ENCODE results near the gene SLC35E3. TPM values are rescaled to one million over a fixed set of nuclear protein-coding genes. Genes with fewer than 3 reads are reported as not detected.

The SLC35E3 gene
- 10 to 100 TPM in 2 of 5 donors, 1 to 10 TPM in 3; 6.4 to 10.8 (median 9.7) TPM for total RNA-seq
- total RNA-seq (2013) = 8.6 TPM
- total RNA-seq = 2.8 to 37.9 (median 13.1) reads per million in 29 experiments

DNA sequence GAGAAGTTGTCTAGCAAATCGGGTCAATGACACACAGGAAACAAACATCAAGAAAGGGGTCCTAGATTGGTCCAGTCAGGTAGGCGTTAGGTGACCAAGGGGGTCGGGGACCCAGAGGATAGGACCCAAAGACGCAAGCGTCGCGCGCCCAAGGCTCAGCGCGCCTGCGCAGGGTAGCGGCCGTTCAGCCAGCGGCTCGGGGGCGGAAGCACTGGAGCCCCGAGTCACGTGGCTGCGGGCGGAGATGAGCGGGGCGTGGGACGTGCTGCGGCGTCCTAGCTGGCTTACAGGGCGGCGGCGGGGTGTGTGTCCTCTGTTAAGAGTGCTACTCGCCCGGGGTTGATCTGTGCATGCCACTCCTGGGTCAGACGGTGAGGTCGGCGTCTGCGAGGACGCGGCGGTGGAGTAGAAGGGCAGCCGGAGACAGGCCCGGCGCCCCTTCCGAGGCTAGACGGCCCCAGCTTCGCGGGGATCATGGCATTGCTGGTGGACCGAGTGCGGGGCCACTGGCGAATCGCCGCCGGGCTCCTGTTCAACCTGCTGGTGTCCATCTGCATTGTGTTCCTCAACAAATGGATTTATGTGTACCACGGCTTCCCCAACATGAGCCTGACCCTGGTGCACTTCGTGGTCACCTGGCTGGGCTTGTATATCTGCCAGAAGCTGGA lies at the start of gene SLC35E3:
Gene SLC35E3 (plus strand): TSS at position 273 of the 668 bp plus-strand sequence. CDS start 202 bp downstream, at position 475.
- H3K4me3 Mint-ChIP-seq = peak within 1 kb of the TSS; percentile 96 to 99 (median 96)
- H3K27me3 Mint-ChIP-seq = no peaks in the 10 kb centered on the region
- Histone ChIP-seq H3K9me3 (no peaks in the 10 kb centered on the region), H3K36me3 (ENCODE audit: control insufficient read depth in 2 of 2, extremely low read depth in 1 of 2, insufficient read depth in 1 of 2, low read length in 1 of 2) (peaks cover 0 to 14% of the 10 kb centered on the region in 2 donors), H3K27me3 (replicated peaks in 1 of 2; ENCODE audit: control insufficient read depth in 2 of 2, extremely low read depth in 1 of 2, insufficient read depth in 2 of 2, low read length in 1 of 2) (no peaks in the 10 kb centered on the region), H3K27ac (ENCODE audit: low read length) (peak within 1 kb of the TSS; percentile 81), H3K4me3 (ENCODE audit: control insufficient read depth in 1 of 2, extremely low read depth in 1 of 2, low read length in 1 of 2) (peak within 1 kb of the TSS; percentile 87 to 99), H3K4me1 (ENCODE audit: control insufficient read depth in 1 of 2, extremely low read depth in 1 of 2, insufficient read depth in 2 of 2, low read length in 2 of 2) (peaks cover 15 to 18% of the 10 kb centered on the region in 2 experiments)
- CTCF ChIA-PET = interaction anchor here (0.5 to 2.9 kb wide), 6 partner anchors 62 to 389 kb away, joined by 3 to 25 read pairs (median 3); partner anchors contain the start of gene MDM2 (in 2 of the 2)
- no peaks in the 10 kb centered on the region for H3K9me3 Mint-ChIP-seq
- H3K36me3 Mint-ChIP-seq = peaks cover 11% of the 10 kb centered on the region
- peak; percentile 99 for ATAC-seq (replicated peaks in 1 of 4)
- H3K27ac Mint-ChIP-seq = peak within 1 kb of the TSS; percentile 87 to 91
- H3K4me1 Mint-ChIP-seq = peaks cover 42 to 54% (median 43%) of the 10 kb centered on the region in 3 donors
- POLR2A ChIA-PET = interaction anchor here (0.9 to 2.4 kb wide), 4 partner anchors 10 to 66 kb away, joined by 3 to 11 read pairs (median 7); partner anchors contain the start of gene MDM2 (in 2 of the 2)
- whole genome bisulfite sequencing (ENCODE audit: insufficient coverage) = under 1% methylated on average over 52 of the region's 52 CpGs
- DNase-seq = peak; percentile 79 to 95 (median 89)

DNA sequence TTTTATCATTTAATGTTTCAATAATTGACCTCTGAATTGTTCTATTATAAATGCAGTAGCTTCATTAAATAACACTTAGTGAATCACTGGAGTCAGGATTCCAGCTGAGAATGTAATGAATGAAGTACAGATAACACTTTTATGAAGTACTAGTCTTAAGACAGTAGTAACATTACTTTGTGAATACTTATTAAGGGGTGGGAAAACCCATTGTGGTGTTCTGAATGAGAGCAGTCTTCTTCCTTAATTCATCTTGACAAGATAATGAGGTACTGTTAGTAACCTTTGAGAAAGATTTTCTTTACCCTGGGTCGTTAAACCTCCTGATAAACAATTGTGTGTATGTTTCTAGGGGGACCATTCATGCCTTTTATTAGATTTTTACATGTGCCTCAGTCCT lies 46.5 kb upstream of the SLC35E3 start:
- POLR2A ChIA-PET = no interaction called here
- H3K27me3 Mint-ChIP-seq = no peaks in the 10 kb centered on the region
- peak overlapping the region in 1 of 2 donors; percentile 16 for H3K27ac Mint-ChIP-seq
- no peaks in the 10 kb centered on the region for H3K9me3 Mint-ChIP-seq
- ATAC-seq (replicated peaks in 1 of 4) (no peak), DNase-seq (no peak)
- no peak overlapping the region for H3K4me3 Mint-ChIP-seq
- Histone ChIP-seq H3K4me1 (ENCODE audit: control insufficient read depth in 1 of 2, extremely low read depth in 1 of 2, insufficient read depth in 2 of 2, low read length in 2 of 2) (no peaks in the 10 kb centered on the region), H3K27ac (ENCODE audit: low read length) (no peak overlapping the region), H3K36me3 (ENCODE audit: control insufficient read depth in 2 of 2, extremely low read depth in 1 of 2, insufficient read depth in 1 of 2, low read length in 1 of 2) (peaks cover 12 to 53% of the 10 kb centered on the region in 2 donors), H3K9me3 (no peaks in the 10 kb centered on the region), H3K27me3 (replicated peaks in 1 of 2; ENCODE audit: control insufficient read depth in 2 of 2, extremely low read depth in 1 of 2, insufficient read depth in 2 of 2, low read length in 1 of 2) (no peaks in the 10 kb centered on the region), H3K4me3 (ENCODE audit: control insufficient read depth in 1 of 2, extremely low read depth in 1 of 2, low read length in 1 of 2) (no peak overlapping the region)
- no CpG with 5 or more reads among the region's 1 CpG for WGBS (ENCODE audit: insufficient coverage)
- H3K4me1 Mint-ChIP-seq = no peaks in the 10 kb centered on the region
- CTCF ChIA-PET = no interaction called here
- H3K36me3 Mint-ChIP-seq = peaks cover 47% of the 10 kb centered on the region

DNA sequence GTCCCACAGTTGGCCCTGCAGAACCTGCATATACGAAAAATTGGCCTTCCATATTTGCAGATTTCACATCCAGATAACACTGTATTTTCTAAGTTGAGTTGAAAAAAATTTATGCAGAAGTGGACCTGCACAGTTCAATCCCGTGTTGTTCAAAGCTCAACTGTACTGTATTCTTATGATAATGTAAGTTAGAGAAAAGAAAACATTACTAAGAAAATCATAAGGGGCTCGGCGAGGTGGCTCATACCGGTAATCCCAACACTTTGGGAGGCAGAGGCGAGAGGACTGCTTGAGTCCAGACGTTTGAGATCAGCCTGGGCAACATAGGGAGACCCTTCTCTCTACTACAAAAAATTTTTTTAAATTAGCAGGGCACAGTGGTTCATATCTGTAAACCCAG lies 18.2 kb upstream of the SLC35E3 start:
- Mint-ChIP-seq H3K4me3 (no peak overlapping the region), H3K36me3 (peaks cover 25% of the 10 kb centered on the region), H3K27me3 (no peaks in the 10 kb centered on the region), H3K4me1 (no peaks in the 10 kb centered on the region), H3K27ac (no peak overlapping the region), H3K9me3 (no peaks in the 10 kb centered on the region)
- POLR2A ChIA-PET = interaction anchor here in 1 of 2 donors (0.7 kb wide), 1 partner anchor 92 kb away, joined by 12 read pairs; no protein-coding TSS in a partner anchor
- Histone ChIP-seq H3K27me3 (replicated peaks in 1 of 2; ENCODE audit: control insufficient read depth in 2 of 2, extremely low read depth in 1 of 2, insufficient read depth in 2 of 2, low read length in 1 of 2) (no peaks in the 10 kb centered on the region), H3K9me3 (no peaks in the 10 kb centered on the region), H3K27ac (ENCODE audit: low read length) (no peak overlapping the region), H3K36me3 (ENCODE audit: control insufficient read depth in 2 of 2, extremely low read depth in 1 of 2, insufficient read depth in 1 of 2, low read length in 1 of 2) (peaks cover 0 to 47% of the 10 kb centered on the region in 2 donors), H3K4me1 (ENCODE audit: control insufficient read depth in 1 of 2, extremely low read depth in 1 of 2, insufficient read depth in 2 of 2, low read length in 2 of 2) (no peaks in the 10 kb centered on the region), H3K4me3 (ENCODE audit: control insufficient read depth in 1 of 2, extremely low read depth in 1 of 2, low read length in 1 of 2) (no peak overlapping the region)
- ATAC-seq (replicated peaks in 1 of 4) (no peak), DNase-seq (no peak)
- CTCF ChIA-PET = interaction anchor here in 1 of 2 donors (0.6 kb wide), 2 partner anchors 35 to 92 kb away, joined by 4 to 6 read pairs; no protein-coding TSS in a partner anchor
- no CpG with 5 or more reads among the region's 7 CpGs for WGBS (ENCODE audit: insufficient coverage)

DNA sequence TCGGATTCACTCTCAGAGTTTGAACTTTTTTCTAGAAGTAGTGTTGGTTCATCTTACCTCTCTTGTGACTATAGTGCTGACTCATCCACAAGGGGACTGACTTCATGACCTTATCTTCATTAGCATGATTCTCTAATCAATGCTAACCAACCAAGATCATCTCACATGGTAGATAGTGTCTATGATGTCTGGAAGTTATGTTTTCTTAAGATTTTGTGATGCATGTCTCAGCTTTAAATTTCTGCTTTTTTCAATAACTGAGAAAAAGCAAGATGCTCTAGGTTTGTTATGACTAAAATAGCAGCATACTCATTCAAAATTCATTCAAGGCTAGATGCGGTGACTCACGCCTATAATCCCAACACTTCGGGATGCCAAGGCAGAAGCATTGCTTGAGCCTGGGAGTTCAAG lies 12.3 kb upstream of the SLC35E3 start:
- Mint-ChIP-seq H3K4me3 (no peak overlapping the region), H3K27ac (no peak overlapping the region), H3K27me3 (no peaks in the 10 kb centered on the region), H3K4me1 (no peaks in the 10 kb centered on the region), H3K9me3 (no peaks in the 10 kb centered on the region), H3K36me3 (peaks cover 25% of the 10 kb centered on the region)
- Histone ChIP-seq H3K36me3 (ENCODE audit: control insufficient read depth in 2 of 2, extremely low read depth in 1 of 2, insufficient read depth in 1 of 2, low read length in 1 of 2) (peaks cover 3 to 64% of the 10 kb centered on the region in 2 donors), H3K4me3 (ENCODE audit: control insufficient read depth in 1 of 2, extremely low read depth in 1 of 2, low read length in 1 of 2) (no peak overlapping the region), H3K27me3 (replicated peaks in 1 of 2; ENCODE audit: control insufficient read depth in 2 of 2, extremely low read depth in 1 of 2, insufficient read depth in 2 of 2, low read length in 1 of 2) (no peaks in the 10 kb centered on the region), H3K27ac (ENCODE audit: low read length) (no peak overlapping the region), H3K4me1 (ENCODE audit: control insufficient read depth in 1 of 2, extremely low read depth in 1 of 2, insufficient read depth in 2 of 2, low read length in 2 of 2) (no peaks in the 10 kb centered on the region), H3K9me3 (no peaks in the 10 kb centered on the region)
- ATAC-seq (replicated peaks in 1 of 4) (no peak), DNase-seq (no peak)
- CTCF ChIA-PET = no interaction called here
- WGBS (ENCODE audit: insufficient coverage) = 94% methylated on average over 3 of the region's 4 CpGs
- POLR2A ChIA-PET = no interaction called here

DNA sequence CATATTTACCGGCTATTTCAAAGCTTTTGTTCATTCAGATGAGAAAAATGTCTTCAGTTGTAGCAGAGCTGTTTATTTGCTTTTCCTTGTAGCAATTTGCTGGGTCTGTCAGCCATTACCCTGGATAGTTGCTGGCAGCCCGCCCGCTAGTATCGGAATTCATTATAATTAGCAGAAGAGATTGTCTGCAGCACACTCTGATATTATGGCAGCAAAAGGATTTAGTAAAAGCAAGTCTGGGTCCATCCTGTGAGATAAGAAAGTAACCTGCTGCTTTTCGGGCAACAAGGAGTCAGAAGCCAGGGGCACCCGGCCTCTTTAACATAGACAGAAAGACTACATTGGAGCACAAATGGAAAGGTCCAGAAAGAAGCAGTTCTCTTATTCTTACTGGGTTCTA lies 6.1 kb upstream of the SLC35E3 start:
- ChIA-PET POLR2A (interaction anchor here in 1 of 2 donors (0.7 kb wide), 1 partner anchor 45 kb away, joined by 4 read pairs; no protein-coding TSS in a partner anchor), CTCF (interaction anchor here in 1 of 2 donors (0.6 kb wide), 1 partner anchor 14 kb away, joined by 7 read pairs; no protein-coding TSS in a partner anchor)
- Histone ChIP-seq H3K36me3 (ENCODE audit: control insufficient read depth in 2 of 2, extremely low read depth in 1 of 2, insufficient read depth in 1 of 2, low read length in 1 of 2) (peaks cover 3 to 36% of the 10 kb centered on the region in 2 donors), H3K27ac (ENCODE audit: low read length) (no peak overlapping the region), H3K9me3 (no peaks in the 10 kb centered on the region), H3K4me3 (ENCODE audit: control insufficient read depth in 1 of 2, extremely low read depth in 1 of 2, low read length in 1 of 2) (no peak overlapping the region), H3K27me3 (replicated peaks in 1 of 2; ENCODE audit: control insufficient read depth in 2 of 2, extremely low read depth in 1 of 2, insufficient read depth in 2 of 2, low read length in 1 of 2) (no peaks in the 10 kb centered on the region), H3K4me1 (ENCODE audit: control insufficient read depth in 1 of 2, extremely low read depth in 1 of 2, insufficient read depth in 2 of 2, low read length in 2 of 2) (peaks cover 0 to 3% of the 10 kb centered on the region in 2 experiments)
- peaks cover 23% of the 10 kb centered on the region for H3K36me3 Mint-ChIP-seq
- H3K27ac Mint-ChIP-seq = peak overlapping the region in 1 of 2 donors; percentile 58
- no peak for ATAC-seq (replicated peaks in 1 of 4)
- H3K27me3 Mint-ChIP-seq = no peaks in the 10 kb centered on the region
- H3K4me1 Mint-ChIP-seq = peaks cover 6 to 9% (median 8%) of the 10 kb centered on the region in 3 donors
- no peak for DNase-seq
- WGBS (ENCODE audit: insufficient coverage) = 100% methylated on average over 3 of the region's 6 CpGs
- no peaks in the 10 kb centered on the region for H3K9me3 Mint-ChIP-seq
- no peak overlapping the region for H3K4me3 Mint-ChIP-seq

DNA sequence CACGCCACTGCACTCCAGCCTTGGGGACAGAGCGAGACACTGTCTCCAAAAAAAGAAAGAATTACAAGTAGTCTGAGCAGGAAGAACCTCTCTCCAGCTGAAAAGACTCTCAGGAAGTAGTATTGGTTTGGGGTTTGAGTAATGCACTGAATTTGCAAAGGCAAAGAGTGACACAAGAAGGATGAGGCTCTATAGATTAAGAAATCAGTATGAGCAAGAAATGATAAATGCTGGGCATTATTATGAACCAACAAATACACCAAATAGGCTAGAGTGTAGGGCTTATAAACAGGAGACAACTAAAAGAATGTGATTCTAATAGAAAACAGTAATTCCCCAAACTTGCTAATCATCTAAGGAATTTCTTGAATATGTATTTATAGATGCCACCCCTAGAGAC lies 2.6 kb upstream of the SLC35E3 start:
- Histone ChIP-seq H3K27ac (ENCODE audit: low read length) (no peak overlapping the region), H3K4me3 (ENCODE audit: control insufficient read depth in 1 of 2, extremely low read depth in 1 of 2, low read length in 1 of 2) (no peak overlapping the region), H3K36me3 (ENCODE audit: control insufficient read depth in 2 of 2, extremely low read depth in 1 of 2, insufficient read depth in 1 of 2, low read length in 1 of 2) (peaks cover 0 to 12% of the 10 kb centered on the region in 2 donors), H3K4me1 (ENCODE audit: control insufficient read depth in 1 of 2, extremely low read depth in 1 of 2, insufficient read depth in 2 of 2, low read length in 2 of 2) (peaks cover 15% of the 10 kb centered on the region in 2 experiments), H3K27me3 (replicated peaks in 1 of 2; ENCODE audit: control insufficient read depth in 2 of 2, extremely low read depth in 1 of 2, insufficient read depth in 2 of 2, low read length in 1 of 2) (no peaks in the 10 kb centered on the region), H3K9me3 (no peaks in the 10 kb centered on the region)
- ATAC-seq (replicated peaks in 1 of 4) (no peak), DNase-seq (no peak)
- Mint-ChIP-seq H3K9me3 (no peaks in the 10 kb centered on the region), H3K4me1 (peaks cover 24 to 34% (median 24%) of the 10 kb centered on the region in 3 donors), H3K27me3 (no peaks in the 10 kb centered on the region), H3K4me3 (no peak overlapping the region), H3K27ac (peak overlapping the region; percentile 2 to 61), H3K36me3 (peaks cover 13% of the 10 kb centered on the region)
- 100% methylated on average over 1 of the region's 2 CpGs for WGBS (ENCODE audit: insufficient coverage)
- ChIA-PET POLR2A (no interaction called here), CTCF (no interaction called here)
